Omental fat pad (tissue), 4 donors: ENCODE data around the gene PIKFYVE. TPM values are rescaled to one million over a fixed set of nuclear protein-coding genes. Genes with fewer than 3 reads are reported as not detected.
"Not testable (repeated sequence)": the region's sequence is repeated elsewhere in the genome, so short reads cannot be mapped to it uniquely, and the experiment has no call there.

Experiments
- ATAC-seq: fragments of 150-250 bp; one replicate; pipeline ENCODE4 v1.9.1; 2016; ENCODE audit warnings: mild to moderate bottlenecking, moderate library complexity; ENCODE audit not compliant: low FRiP score
- DNase-seq: peaks from one replicate; pipeline ENCODE4 v3.0.0-alpha.2; 2019; ENCODE audit warnings: low spot score
- total RNA-seq, 4 donors: library from RNA; depleted of rRNA; stranded (reverse); fragments of >200 nt; gene quantifications; one replicate each; pipeline ENCODE4 v1.1.0, GENCODE V29; 2016
- TF ChIP-seq, protein P1 (sequence below), 3 donors: fragments of 450-650 bp; IDR thresholded peaks; one replicate each; pipeline ENCODE4 v1.5.1; 2016 to 2017; ENCODE audit warnings: antibody characterized with exemption in 3 of 3, mild to moderate bottlenecking in 3 of 3, moderate library complexity in 2 of 3

PIKFYVE gene
- total RNA-seq, 4 donors from 2014 or later = 27.1 to 39.2 (median 35.1) TPM

DNA sequence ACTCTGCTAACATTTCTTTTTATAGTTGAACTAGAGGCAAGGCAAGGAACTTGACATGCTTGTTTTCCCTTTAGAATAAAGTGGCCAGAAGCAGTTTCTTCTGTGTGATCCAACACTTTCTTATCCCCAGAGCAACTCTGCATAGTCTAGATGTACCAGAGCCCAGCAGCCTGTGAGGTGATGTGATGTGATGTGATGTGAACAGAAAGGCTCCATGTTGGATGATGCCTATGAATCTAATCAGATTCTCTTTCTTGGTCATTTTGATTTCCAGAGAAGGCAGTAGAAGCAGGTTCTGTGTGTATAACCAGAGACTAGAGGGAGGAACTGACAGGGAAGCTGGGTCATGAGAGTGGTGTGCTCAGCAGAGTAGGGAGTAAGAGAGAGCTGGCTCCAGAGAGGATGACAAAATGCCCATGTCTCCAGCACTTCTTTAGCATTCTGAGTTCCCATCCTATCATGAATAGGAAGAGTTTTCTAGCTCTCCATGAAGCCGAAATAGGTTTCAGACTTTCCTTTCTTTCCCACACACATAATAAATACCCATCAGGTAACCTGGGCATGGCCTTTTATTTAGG is 109.5 kb downstream of the PIKFYVE start:
- TF ChIP-seq, protein P1, sequence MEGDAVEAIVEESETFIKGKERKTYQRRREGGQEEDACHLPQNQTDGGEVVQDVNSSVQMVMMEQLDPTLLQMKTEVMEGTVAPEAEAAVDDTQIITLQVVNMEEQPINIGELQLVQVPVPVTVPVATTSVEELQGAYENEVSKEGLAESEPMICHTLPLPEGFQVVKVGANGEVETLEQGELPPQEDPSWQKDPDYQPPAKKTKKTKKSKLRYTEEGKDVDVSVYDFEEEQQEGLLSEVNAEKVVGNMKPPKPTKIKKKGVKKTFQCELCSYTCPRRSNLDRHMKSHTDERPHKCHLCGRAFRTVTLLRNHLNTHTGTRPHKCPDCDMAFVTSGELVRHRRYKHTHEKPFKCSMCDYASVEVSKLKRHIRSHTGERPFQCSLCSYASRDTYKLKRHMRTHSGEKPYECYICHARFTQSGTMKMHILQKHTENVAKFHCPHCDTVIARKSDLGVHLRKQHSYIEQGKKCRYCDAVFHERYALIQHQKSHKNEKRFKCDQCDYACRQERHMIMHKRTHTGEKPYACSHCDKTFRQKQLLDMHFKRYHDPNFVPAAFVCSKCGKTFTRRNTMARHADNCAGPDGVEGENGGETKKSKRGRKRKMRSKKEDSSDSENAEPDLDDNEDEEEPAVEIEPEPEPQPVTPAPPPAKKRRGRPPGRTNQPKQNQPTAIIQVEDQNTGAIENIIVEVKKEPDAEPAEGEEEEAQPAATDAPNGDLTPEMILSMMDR (IDR thresholded peaks at IDR 0.05) = no peak
- no peak for DNase-seq
- ATAC-seq = no peak

DNA sequence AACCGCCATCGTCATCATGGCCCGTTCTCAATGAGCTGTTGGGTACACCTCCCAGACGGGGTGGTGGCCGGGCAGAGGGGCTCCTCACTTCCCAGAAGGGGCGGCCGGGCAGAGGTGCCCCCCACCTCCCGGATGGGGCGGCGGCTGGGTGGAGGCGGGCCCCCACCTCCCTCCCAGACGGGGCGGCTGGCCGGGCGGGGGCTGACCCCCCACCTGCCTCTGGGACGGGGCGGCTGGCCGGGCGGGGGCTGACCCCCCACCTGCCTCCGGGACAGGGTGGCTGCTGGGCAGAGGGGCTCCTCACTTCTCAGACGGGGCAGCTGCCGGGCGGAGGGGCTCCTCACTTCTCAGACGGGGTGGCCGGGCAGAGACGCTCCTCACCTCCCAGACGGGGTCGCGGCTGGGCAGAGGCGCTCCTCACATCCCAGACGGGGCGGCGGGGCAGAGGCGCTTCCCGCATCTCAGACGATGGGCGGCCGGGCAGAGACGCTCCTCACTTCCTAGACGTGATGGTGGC is 111.3 kb downstream of the PIKFYVE start:
- DNase-seq, ATAC-seq: not testable (repeated sequence)

DNA sequence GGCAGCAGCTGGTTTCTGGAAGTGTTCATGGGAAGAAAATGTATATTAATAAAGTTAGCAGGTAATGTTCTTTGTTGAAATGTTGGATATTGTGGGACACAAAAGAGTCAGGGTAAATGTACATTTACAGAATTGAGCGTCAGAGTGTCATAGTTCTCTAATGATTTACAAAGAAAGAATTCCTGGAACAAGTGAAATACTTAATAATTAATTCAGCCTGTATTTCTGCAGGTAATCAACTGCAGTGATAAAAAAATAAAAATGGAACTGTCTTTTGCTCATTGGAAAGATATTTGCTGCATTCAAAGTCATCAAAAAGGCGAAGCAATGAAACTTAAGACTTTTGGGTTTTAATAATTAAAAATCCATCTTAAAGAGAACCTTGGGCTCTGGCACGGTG is 113.1 kb downstream of the PIKFYVE start:
- TF ChIP-seq, protein P1 (IDR thresholded peaks at IDR 0.05) = no peak
- DNase-seq (no peak), ATAC-seq (no peak)

DNA sequence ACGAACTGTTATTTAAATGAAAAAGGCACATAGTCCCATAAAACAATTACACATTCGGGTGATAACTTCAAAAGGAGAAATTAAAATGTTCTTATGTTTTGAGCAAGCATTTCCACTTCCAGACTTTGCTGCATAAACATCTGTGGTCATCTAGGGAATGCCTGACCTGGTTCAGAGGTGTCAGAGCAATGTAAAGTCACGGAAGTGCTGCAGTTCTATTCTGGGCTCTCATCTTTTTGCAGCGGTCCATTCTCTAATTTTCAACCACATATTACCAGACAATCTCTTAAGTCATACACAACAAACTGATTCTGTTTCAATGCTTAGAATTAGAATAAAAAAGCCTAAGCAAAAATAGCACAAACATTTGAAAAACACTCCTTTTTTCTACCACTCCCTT is 118.6 kb downstream of the PIKFYVE start:
- ATAC-seq (no peak), DNase-seq (no peak)
- TF ChIP-seq, protein P1 (IDR thresholded peaks at IDR 0.05) = no peak

DNA sequence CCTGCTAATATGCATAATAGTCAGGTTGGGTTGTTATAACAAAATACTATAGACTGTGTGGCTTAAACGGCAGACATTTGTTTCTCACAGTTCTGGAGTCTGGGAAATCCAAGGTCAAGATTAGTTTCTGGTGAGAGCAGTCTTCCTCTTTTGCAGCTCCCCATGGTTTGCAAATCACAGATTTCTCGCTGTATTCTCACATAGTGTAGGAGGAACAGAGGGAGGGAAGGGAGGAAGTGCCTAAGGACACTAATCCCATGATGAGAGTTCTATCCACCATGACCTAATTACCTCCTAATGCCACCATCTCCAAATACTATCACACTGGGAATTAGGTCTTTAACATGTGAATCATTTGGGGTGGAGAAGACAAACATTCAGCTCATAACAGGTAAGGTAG is 120.5 kb downstream of the PIKFYVE start:
- TF ChIP-seq, protein P1 (IDR thresholded peaks at IDR 0.05) = no peak
- DNase-seq = no peak
- ATAC-seq = no peak

DNA sequence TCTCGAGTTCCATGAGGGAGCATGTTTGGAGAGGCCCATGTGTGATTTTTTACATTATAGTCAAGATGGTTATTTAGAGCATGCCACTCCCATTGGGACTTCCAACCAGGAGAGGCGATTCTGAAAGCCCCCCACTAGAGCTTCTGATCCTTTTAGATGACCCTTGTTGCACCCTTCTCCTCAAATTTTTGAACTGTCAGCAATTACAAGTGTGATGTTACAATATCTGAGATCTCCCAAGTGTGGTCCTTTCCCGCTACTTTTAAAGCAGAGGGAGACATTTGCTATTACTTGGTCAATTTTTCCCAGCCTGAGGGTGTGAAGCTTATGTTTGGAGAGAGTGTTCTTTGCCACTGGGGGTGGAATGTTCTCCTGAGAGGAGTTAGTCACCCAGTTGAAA is 123.9 kb downstream of the PIKFYVE start:
- ATAC-seq = no peak
- no peak for DNase-seq
- TF ChIP-seq, protein P1 (IDR thresholded peaks at IDR 0.05) = no peak

DNA sequence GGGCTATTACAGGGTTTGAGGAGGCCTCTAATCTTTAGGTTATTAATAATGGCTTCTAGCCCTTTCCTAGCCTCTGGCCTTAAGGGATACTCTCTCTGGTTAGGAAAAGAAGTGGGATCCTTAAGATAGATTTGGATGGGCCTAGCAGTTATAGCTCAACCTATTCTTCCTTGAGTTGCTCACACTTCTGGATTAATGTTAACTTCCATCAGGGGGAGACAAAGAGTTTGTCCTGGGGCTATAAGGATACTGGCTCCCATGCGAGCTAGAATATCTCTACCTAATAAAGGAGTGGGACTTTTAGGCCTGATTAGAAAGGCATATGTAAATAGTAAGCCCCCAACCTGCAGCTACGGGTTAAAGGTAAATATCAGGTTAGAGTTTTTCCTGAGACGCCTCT is 126.2 kb downstream of the PIKFYVE start:
- no peak for ATAC-seq
- DNase-seq = no peak
- TF ChIP-seq, protein P1 (IDR thresholded peaks at IDR 0.05) = no peak

DNA sequence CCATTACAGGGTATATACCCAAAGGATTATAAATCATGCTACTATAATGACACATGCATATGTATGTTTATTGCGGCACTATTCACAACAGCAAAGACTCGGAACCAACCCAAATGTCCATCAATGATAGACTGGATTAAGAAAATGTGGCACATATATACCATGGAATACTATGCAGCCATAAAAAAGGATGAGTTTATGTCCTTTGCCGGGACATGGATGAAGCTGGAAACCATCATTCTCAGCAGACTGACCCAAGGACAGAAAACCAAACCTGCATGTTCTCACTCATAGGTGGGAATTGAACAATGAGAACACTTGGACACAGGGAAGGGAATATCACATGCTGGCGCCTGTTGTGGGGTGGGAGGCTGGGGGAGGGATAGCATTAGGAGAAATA is 130.7 kb downstream of the PIKFYVE start:
- not testable (repeated sequence) for ATAC-seq, DNase-seq
